Measurements from ENCODE around the gene KSR1.

GRCh38 chr17:27512031-27512430 lies 55.8 kb downstream of the KSR1 start:
- no peak for TF ChIP-seq REST (IDR thresholded peaks at IDR 0.05; ENCODE audit: borderline replicate concordance)
- TF ChIP-seq CTCF (IDR thresholded peaks at IDR 0.05; ENCODE audit: poor library complexity, severe bottlenecking): no peak
- no peak for TF ChIP-seq EZH2 (IDR thresholded peaks at IDR 0.05; ENCODE audit: borderline replicate concordance, insufficient read depth, low read length, poor library complexity, severe bottlenecking)
- no peak for TF ChIP-seq POLR2AphosphoS5 (IDR thresholded peaks at IDR 0.05)
- no peak for TF ChIP-seq EP300 (conservative IDR thresholded peaks at IDR 0.05; ENCODE audit: poor library complexity, severe bottlenecking)
- TF ChIP-seq SMC3 (conservative IDR thresholded peaks at IDR 0.05; ENCODE audit: poor library complexity): no peak
